Measurements from ENCODE around the gene LIMS3. TPM values are rescaled to one million over a fixed set of nuclear protein-coding genes. Genes with fewer than 3 reads are reported as not detected.
"Not testable (repeated sequence)": the region's sequence is repeated elsewhere in the genome, so short reads cannot be mapped to it uniquely, and the experiment has no call there.

Gene LIMS3
- total RNA-seq, 2 experiments from 2014 or later, result 0.63 to 0.93 TPM

DNA sequence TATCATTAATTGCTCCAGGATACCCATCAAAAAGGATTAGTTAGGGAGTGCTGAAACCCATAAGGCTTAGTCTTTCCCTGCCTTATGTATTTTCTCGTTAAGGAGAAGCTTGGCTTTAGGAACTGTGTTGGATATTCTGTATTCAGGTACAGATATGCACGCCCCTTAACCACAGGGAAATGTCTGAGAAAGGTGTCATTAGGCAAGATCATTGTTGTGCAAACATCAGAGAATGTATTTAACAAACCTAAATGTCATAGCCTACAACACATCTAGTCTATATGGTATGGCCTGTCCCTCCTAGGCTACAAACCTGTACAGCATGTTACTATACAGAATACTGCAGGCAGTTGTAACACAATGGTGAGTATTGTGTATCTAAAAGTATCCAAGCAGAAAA lies 10.1 kb downstream of the LIMS3 start:
- CTCF ChIA-PET; H3K9me3 Mint-ChIP-seq (ENCODE audit: low read depth); ATAC-seq: not testable (repeated sequence)

DNA sequence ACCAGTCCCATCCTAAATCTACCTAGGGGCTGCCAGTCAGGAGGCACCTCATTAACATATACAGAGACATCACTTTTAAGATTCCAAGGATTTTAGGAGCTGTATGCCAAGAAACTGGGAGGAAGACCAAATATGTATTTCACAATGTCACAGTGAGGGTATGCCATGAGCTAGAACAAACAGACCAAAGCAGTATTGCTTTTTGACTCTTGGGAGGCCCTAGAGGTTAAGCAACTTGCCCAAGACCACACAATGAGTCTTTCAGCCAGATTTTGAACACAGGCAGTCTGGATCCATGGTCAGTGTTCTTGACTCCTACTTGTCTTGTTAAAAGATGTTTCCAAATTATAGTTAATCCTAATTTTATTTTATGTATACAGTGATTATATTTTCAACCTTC lies 12.3 kb downstream of the LIMS3 start:
- H3K9me3 Mint-ChIP-seq (ENCODE audit: low read depth); CTCF ChIA-PET; H3K4me3 Mint-ChIP-seq; H3K36me3 Mint-ChIP-seq; DNase-seq; H3K27me3 Mint-ChIP-seq; ATAC-seq; H3K27ac Mint-ChIP-seq; H3K4me1 Mint-ChIP-seq: not testable (repeated sequence)

More for the DNA sequence above, 10.1 kb downstream of the LIMS3 start:
- not testable (repeated sequence) for H3K4me1 Mint-ChIP-seq, H3K4me3 Mint-ChIP-seq, DNase-seq, H3K36me3 Mint-ChIP-seq, H3K27me3 Mint-ChIP-seq, H3K27ac Mint-ChIP-seq

DNA sequence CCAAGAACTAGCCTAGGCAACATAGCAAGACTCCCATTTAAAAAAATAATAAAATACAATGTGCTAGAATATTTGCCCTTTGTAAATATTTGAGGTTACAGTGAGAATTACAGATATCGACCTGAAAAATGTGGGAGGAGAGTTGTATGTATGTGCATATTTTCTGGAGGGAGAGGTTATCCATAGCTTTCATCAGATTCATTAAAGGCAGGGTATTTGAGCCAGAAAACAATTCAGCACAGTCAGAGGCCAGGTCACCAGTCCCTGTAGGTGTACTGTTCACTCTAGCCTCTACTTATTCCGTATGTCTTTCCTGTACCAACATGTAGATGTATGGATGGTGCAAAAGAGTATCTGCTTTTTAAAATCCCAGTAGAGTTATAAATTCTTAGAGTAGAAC lies 15.4 kb downstream of the LIMS3 start:
- H3K36me3 Mint-ChIP-seq; H3K27ac Mint-ChIP-seq; H3K27me3 Mint-ChIP-seq; H3K4me1 Mint-ChIP-seq; DNase-seq; H3K9me3 Mint-ChIP-seq (ENCODE audit: low read depth); ATAC-seq; H3K4me3 Mint-ChIP-seq; CTCF ChIA-PET: not testable (repeated sequence)

DNA sequence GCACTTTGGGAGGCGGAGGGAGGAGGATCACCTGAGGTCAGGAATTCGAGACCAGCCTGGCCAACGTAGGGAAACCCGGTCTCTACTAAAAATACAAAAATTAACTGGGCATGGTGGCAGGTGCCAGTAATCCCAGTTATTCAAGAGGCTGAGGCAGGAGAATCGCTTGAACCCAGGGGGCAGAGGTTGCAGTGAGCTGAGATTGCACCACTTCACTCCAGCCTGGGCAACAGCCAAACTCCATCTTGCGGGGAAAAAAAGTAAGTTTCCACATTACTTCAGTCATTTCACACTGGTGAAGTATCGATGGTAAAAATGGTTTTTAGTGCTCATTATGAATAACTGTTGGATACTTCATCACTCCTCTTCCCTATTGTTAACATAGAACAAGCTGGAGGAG lies 16.1 kb downstream of the LIMS3 start:
- CTCF ChIA-PET, H3K4me1 Mint-ChIP-seq: not testable (repeated sequence)

DNA sequence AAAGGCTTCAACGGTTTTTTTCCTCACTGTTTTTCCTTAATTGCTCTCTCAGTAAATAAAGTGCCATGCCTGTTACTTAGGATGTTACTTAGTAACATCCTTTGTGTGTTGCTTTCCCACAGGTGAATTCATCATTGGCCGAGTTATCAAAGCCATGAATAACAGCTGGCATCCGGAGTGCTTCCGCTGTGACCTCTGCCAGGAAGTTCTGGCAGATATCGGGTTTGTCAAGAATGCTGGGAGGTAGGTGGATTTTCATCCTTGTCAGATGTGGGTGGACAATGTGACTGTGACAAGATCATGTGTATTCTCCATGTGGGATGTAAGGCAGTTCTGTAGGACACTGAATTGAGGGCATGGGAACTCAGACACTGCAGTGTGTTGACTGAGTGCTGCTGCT lies 17.3 kb downstream of the LIMS3 start:
- H3K4me1 Mint-ChIP-seq; H3K27me3 Mint-ChIP-seq; ATAC-seq; H3K36me3 Mint-ChIP-seq; H3K4me3 Mint-ChIP-seq; CTCF ChIA-PET; H3K9me3 Mint-ChIP-seq (ENCODE audit: low read depth); H3K27ac Mint-ChIP-seq; DNase-seq: not testable (repeated sequence)

More for the DNA sequence above, 16.1 kb downstream of the LIMS3 start:
- H3K27ac Mint-ChIP-seq; H3K4me3 Mint-ChIP-seq; H3K9me3 Mint-ChIP-seq (ENCODE audit: low read depth); DNase-seq; H3K27me3 Mint-ChIP-seq; H3K36me3 Mint-ChIP-seq; ATAC-seq: not testable (repeated sequence)

DNA sequence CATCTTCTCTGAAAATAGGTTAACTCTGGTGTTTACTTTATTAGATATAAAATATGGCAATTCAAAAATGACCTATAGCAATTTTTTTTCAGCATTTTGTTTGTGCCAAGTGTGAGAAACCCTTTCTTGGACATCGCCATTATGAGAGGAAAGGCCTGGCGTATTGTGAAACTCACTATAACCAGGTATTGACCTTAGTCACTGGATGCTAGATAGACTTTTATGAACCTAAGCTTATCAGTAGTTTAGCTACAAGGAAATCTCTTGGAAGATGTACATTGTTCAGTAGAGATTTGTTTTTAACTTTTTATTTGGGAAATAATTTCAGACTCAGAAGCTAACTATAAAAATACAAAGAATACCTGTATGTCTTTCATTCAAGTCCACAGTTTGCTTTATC lies 21.7 kb downstream of the LIMS3 start:
- CTCF ChIA-PET; ATAC-seq; H3K27me3 Mint-ChIP-seq; H3K4me3 Mint-ChIP-seq; H3K36me3 Mint-ChIP-seq; H3K9me3 Mint-ChIP-seq (ENCODE audit: low read depth); DNase-seq; H3K27ac Mint-ChIP-seq; H3K4me1 Mint-ChIP-seq: not testable (repeated sequence)

DNA sequence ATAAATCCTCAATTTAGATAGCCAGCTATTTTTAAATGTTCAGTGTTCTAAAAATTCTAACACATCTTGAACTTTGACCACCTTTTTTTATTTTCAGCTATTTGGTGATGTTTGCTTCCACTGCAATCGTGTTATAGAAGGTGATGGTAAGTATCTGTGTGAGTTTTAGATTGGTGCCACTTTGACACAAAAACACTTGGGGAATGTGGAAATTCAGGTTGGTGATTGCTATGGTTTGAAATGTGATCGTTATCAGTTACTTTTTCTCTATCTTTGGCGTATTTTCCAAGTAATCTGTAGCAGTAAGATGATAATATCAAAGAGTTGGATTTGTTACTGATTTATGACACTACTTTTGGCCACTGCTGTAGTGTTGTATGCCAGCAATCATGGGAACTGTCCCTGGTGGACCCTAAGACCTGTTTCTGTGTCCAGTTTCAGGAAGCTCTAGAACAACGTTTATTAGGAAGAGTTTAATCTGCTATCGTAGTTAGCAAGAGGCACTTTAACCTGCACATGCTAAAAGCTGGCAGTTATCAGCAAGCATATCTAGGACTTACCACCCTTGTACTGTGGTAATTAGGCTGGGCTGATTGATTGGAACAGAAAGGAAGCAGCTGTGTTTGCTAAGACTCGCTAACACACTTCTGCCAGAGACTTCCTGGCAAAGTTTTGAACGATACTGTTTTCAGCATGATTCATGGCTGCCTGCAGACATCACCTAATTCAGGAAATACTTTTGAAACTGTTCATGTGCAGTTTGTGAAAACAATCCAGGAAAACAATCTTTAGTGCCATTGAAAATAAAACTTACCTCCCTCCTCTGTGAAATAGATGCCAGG lies 23.3 kb downstream of the LIMS3 start:
- H3K9me3 Mint-ChIP-seq (ENCODE audit: low read depth); H3K4me1 Mint-ChIP-seq; ATAC-seq; H3K27me3 Mint-ChIP-seq; H3K4me3 Mint-ChIP-seq; CTCF ChIA-PET; H3K27ac Mint-ChIP-seq; DNase-seq; H3K36me3 Mint-ChIP-seq: not testable (repeated sequence)

DNA sequence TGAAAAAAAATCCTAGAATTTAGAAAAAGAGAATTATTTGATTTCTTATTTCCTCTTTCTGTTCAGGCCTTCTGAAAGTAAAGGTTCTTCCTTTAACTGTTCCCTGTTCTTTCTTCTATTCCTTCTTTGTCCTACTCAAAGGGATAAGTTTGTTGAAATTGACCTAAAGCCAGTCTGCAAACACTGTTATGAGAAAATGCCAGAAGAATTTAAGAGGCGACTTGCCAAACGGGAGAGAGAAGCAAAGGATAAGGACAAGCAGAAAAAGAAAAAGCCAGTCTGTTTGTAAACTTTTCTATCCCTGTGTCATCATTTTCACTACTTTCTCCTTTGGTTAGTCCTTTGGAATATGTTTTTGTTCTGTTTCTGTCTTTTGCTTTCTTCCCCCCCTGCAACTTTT lies 26.0 kb downstream of the LIMS3 start:
- CTCF ChIA-PET; H3K9me3 Mint-ChIP-seq (ENCODE audit: low read depth); H3K36me3 Mint-ChIP-seq; H3K4me1 Mint-ChIP-seq; H3K4me3 Mint-ChIP-seq; H3K27me3 Mint-ChIP-seq; ATAC-seq; H3K27ac Mint-ChIP-seq; DNase-seq: not testable (repeated sequence)

DNA sequence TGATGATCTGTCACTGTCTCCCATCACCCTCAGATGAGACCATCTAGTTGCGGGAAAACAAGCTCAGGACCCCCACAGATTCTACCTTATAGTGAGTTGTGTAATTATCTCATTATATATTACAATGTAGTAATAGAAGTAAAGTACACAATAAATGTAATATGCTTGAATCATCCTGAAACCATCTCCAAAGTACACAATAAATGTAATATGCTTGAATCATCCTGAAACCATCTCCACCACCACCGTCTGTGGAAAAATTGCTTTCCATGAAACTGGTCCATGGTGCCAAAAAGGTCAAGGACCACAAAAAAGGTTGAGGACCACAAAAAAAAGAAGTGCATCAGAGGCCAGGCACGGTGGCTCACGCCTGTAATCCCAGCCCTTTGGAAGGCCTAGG lies 29.3 kb downstream of the LIMS3 start:
- H3K27ac Mint-ChIP-seq; H3K9me3 Mint-ChIP-seq (ENCODE audit: low read depth); H3K4me3 Mint-ChIP-seq; H3K27me3 Mint-ChIP-seq; H3K4me1 Mint-ChIP-seq; CTCF ChIA-PET; H3K36me3 Mint-ChIP-seq; DNase-seq; ATAC-seq: not testable (repeated sequence)

DNA sequence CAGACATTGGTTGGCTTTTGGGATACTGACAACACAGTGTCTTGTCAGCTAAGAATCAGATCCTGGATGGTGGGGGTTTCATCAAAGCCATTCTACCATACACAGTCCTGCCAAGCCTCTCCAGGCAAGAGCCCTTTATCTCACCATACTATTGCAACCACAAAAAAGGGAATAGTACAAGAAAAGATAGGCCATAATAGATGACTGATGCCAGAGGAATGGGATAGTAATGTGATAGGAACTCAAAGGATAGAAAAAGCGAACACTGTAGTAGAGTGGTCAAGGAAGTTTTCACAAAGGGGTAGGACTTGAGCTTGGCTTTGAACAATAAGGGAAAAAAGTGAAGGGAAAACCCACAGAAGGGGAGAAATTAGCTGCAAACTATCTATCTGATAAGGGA lies 30.7 kb downstream of the LIMS3 start:
- CTCF ChIA-PET; H3K4me1 Mint-ChIP-seq; DNase-seq; H3K27me3 Mint-ChIP-seq; H3K4me3 Mint-ChIP-seq; H3K9me3 Mint-ChIP-seq (ENCODE audit: low read depth); H3K27ac Mint-ChIP-seq; H3K36me3 Mint-ChIP-seq; ATAC-seq: not testable (repeated sequence)

DNA sequence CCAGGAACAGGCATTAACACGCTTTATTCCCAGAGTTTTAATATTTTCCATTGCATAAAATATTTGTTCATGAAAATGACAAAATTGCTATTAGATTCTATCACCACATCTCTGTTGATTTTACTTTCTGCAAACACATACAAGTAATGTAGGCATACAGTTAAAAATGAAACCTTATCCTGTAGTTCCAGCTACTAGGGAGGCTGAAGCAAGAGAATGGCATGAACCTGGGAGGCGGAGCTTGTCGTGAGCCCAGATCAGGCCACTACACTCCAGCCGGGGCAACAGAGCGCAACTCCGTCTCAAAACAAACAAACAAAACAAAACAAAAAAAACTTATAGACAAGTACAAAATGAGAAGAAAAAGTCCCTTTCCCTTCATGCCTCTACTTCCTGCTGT lies 38.0 kb downstream of the LIMS3 start:
- H3K27ac Mint-ChIP-seq; CTCF ChIA-PET; DNase-seq; H3K4me3 Mint-ChIP-seq; H3K36me3 Mint-ChIP-seq; H3K4me1 Mint-ChIP-seq; H3K27me3 Mint-ChIP-seq; H3K9me3 Mint-ChIP-seq (ENCODE audit: low read depth); ATAC-seq: not testable (repeated sequence)

DNA sequence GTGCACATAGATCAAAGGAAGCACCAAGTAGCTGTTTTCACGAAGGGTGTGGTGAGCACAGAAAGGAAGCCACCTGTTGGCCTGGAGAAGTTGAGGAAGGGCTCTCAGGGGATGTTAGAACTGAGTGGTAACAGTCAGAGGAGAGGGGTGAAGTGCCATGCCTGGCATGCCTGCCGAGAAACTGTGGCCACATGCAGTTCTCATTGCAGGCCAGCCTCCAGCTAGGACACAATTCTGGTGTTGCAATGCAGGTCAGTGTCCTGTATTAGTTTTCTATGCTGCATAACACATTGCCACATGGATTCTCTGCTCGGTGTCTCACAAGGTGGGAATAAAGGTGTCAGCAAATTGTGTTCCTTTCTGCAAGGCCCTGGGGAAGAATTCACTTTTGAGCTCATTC lies 46.9 kb downstream of the LIMS3 start:
- DNase-seq; H3K27ac Mint-ChIP-seq; H3K9me3 Mint-ChIP-seq (ENCODE audit: low read depth); CTCF ChIA-PET; ATAC-seq; H3K27me3 Mint-ChIP-seq; H3K4me3 Mint-ChIP-seq; H3K4me1 Mint-ChIP-seq; H3K36me3 Mint-ChIP-seq: not testable (repeated sequence)

DNA sequence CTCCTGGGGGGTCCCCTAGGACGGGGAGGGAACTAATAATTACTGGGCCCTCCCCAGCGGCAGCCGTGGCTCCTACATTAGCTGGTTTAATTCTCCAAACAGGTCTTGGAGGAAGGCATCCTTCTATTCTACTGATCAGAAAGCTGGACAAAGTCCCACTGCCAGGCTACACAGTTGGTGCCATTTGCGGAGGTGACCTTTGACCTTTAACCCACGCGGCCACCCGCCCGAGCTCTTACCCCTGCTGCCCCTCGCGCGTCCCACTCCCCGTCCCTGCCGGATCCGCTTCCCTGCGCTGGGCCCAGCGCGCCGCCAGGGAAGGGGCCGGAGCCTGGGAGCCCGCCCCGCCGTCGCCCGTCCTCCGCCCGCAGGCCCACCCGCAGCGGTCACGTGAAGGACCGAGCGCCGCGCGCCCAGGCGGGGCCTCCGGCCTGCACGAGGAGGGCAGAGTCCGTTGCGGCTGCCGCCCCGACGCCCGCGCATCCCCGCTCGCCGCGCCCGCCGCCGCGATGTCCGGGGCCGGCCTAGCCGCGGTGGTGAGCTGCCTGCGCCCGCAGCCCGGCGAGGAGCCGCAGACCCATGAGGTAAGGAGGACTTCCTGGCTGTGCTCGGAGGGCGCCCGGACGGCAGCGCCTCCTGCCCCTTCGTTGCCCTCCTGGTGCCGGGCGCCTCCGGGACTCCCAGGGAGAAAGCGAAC lies 48.9 kb downstream of the LIMS3 start:
- H3K27ac Mint-ChIP-seq; H3K4me3 Mint-ChIP-seq; H3K4me1 Mint-ChIP-seq; ATAC-seq; CTCF ChIA-PET; H3K27me3 Mint-ChIP-seq; DNase-seq; H3K9me3 Mint-ChIP-seq (ENCODE audit: low read depth); H3K36me3 Mint-ChIP-seq: not testable (repeated sequence)

DNA sequence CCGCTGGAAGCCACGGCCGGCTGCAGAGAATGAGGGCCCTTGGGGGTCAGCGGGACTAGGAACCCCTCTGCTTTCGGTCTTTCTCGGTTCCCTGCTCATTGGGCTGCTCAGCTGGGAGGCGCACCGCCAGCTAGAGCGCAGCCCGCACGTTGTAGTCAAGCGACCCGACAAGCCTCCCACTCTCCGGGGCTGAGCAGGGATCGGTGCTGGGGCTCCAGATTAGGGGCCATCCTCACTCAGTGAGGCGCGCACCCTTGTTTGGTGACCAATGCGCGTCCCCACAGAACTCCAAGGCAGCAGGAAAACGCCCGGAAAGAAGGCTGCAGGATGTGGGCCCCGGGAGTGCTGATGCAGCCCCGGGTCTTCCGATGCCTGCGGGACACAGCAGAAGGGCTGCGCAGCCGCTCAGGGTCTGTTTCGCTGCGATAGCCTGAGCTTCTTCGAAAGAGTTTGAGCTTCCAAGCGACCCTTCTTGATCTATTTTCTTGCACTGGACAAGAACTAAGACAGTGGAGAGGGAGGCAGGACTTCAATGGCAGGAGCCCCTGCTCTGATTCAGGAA lies 49.6 kb downstream of the LIMS3 start:
- H3K9me3 Mint-ChIP-seq (ENCODE audit: low read depth); H3K36me3 Mint-ChIP-seq; H3K27me3 Mint-ChIP-seq; ATAC-seq; H3K4me3 Mint-ChIP-seq; H3K4me1 Mint-ChIP-seq; H3K27ac Mint-ChIP-seq; CTCF ChIA-PET; DNase-seq: not testable (repeated sequence)

Data from activated CD8-positive, alpha-beta memory T cell treated with anti-CD3 and anti-CD28 coated beads, Interleukin-2, amount 10 ng/mL, durations not matched to agents 7 days and 5 days (primary cell).